ENCODE measurements around the gene KLHDC3. TPM values are rescaled to one million over a fixed set of nuclear protein-coding genes. Genes with fewer than 3 reads are reported as not detected.

KLHDC3 gene
- total and polyA plus RNA-seq, 10 of the 15 experiments (the other 5 are each of a cell fraction or from before 2014, with no cell fraction given): 2.4 to 102 (median 55.4) TPM

DNA sequence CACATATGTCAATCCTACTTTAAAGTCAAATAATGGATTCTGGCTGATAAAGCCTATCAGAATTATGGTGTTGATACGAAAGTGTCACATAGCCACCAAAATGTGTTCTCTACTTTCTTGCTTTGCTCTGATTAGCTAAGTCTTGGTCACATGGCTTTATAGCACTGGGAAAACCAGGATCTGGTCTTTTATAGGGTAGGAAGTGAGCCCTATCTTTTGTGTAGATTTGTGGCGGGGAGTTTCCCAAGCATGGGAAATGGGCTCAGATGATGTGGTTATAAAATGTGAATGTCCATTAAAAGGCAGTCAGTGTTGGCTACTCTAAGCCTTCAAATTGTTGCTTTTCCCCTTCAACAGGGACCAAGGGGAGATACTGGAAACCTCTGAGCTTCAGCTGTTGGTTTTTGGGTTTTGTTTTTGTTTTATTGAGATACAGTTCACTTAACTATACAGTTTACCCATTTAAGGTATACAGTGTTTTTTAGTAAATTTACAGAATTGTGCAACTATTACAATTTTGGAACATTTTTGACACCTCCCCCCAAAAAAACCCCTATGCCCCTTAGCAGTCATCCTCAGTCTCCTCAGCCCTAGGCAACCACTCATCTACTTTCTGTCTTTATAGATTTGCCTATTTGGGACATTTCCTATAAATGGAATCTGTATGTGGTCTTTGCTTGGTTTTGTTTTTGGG lies 19.6 kb downstream of the KLHDC3 start:
- Histone ChIP-seq H3K27me3 (replicated peaks in 1 of 2; ENCODE audit: control insufficient read depth in 2 of 2, insufficient read depth in 2 of 2, low read length in 1 of 2) (no peaks in the 10 kb centered on the region), H3K4me2 (ENCODE audit: control insufficient read depth, insufficient read depth) (no peak overlapping the region), H4K20me1 (ENCODE audit: control insufficient read depth, insufficient read depth) (no peaks in the 10 kb centered on the region), H3K4me1 (ENCODE audit: control insufficient read depth, insufficient read depth, low read length) (no peaks in the 10 kb centered on the region), H3K9ac (ENCODE audit: control insufficient read depth, insufficient read depth, low read length) (no peak overlapping the region), H3K79me2 (ENCODE audit: control insufficient read depth, insufficient read depth, low read length) (no peaks in the 10 kb centered on the region), H3K4me3 (no peak overlapping the region), H3K9me3 (replicated peaks; ENCODE audit: control insufficient read depth, insufficient read depth, low read length) (no peaks in the 10 kb centered on the region), H3K36me3 (ENCODE audit: control insufficient read depth in 2 of 2, insufficient read depth in 2 of 2, low read length in 1 of 2) (peaks cover 15 to 23% of the 10 kb centered on the region in 2 experiments), H2AFZ (ENCODE audit: control insufficient read depth, low read depth, low read length) (no peak overlapping the region), H3K27ac (ENCODE audit: control insufficient read depth, insufficient read depth) (no peak overlapping the region)
- POLR2A ChIA-PET: interaction anchor here (1.4 kb wide), 1 partner anchor 213 kb away, joined by 3 read pairs; no protein-coding TSS in a partner anchor
- in situ Hi-C loops (cut with MboI) (no loop called here), intact Hi-C loops (cut with micrococcal nuclease; ENCODE audit: unreplicated experiment) (no loop called here)
- ATAC-seq (no peak), FAIRE-seq (no peak), DNase-seq (ENCODE audit: low read depth, low spot score) (no peak)
- TSS peak; percentile 57 for BruUV-seq (replicated peaks)
- SMC1A ChIA-PET (ENCODE audit: uncharacterized antibody, unreplicated experiment): interaction anchor here (0.8 kb wide), 1 partner anchor 10 kb away, joined by 3 read pairs; no protein-coding TSS in a partner anchor
- TF ChIP-seq MEF2B (IDR thresholded peaks at IDR 0.05; ENCODE audit: partially characterized antibody, poor library complexity, severe bottlenecking) (no peak), STAT3 (IDR thresholded peaks at IDR 0.05; ENCODE audit: low read depth, low read length) (no peak), POLR2A (IDR thresholded peaks at IDR 0.05; ENCODE audit: low read depth, low read length) (no peak), RCOR1 (conservative IDR thresholded peaks at IDR 0.05; ENCODE audit: low read depth, low read length) (no peak), WRNIP1 (IDR thresholded peaks at IDR 0.05; ENCODE audit: borderline replicate concordance, low read depth, low read length) (no peak), RFX5 (IDR thresholded peaks at IDR 0.05; ENCODE audit: low read depth, low read length) (no peak), CREM (IDR thresholded peaks at IDR 0.05; ENCODE audit: low read depth) (no peak), SPI1 (IDR thresholded peaks at IDR 0.05; ENCODE audit: borderline replicate concordance, insufficient read depth, low read depth, low read length) (no peak), YY1 (IDR thresholded peaks at IDR 0.05; ENCODE audit: low read depth, low read length) (no peak)
- TF ChIP-seq, protein P1, sequence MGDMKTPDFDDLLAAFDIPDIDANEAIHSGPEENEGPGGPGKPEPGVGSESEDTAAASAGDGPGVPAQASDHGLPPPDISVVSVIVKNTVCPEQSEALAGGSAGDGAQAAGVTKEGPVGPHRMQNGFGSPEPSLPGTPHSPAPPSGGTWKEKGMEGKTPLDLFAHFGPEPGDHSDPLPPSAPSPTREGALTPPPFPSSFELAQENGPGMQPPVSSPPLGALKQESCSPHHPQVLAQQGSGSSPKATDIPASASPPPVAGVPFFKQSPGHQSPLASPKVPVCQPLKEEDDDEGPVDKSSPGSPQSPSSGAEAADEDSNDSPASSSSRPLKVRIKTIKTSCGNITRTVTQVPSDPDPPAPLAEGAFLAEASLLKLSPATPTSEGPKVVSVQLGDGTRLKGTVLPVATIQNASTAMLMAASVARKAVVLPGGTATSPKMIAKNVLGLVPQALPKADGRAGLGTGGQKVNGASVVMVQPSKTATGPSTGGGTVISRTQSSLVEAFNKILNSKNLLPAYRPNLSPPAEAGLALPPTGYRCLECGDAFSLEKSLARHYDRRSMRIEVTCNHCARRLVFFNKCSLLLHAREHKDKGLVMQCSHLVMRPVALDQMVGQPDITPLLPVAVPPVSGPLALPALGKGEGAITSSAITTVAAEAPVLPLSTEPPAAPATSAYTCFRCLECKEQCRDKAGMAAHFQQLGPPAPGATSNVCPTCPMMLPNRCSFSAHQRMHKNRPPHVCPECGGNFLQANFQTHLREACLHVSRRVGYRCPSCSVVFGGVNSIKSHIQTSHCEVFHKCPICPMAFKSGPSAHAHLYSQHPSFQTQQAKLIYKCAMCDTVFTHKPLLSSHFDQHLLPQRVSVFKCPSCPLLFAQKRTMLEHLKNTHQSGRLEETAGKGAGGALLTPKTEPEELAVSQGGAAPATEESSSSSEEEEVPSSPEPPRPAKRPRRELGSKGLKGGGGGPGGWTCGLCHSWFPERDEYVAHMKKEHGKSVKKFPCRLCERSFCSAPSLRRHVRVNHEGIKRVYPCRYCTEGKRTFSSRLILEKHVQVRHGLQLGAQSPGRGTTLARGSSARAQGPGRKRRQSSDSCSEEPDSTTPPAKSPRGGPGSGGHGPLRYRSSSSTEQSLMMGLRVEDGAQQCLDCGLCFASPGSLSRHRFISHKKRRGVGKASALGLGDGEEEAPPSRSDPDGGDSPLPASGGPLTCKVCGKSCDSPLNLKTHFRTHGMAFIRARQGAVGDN (IDR thresholded peaks at IDR 0.05): no peak
- TF ChIP-seq, protein P2, sequence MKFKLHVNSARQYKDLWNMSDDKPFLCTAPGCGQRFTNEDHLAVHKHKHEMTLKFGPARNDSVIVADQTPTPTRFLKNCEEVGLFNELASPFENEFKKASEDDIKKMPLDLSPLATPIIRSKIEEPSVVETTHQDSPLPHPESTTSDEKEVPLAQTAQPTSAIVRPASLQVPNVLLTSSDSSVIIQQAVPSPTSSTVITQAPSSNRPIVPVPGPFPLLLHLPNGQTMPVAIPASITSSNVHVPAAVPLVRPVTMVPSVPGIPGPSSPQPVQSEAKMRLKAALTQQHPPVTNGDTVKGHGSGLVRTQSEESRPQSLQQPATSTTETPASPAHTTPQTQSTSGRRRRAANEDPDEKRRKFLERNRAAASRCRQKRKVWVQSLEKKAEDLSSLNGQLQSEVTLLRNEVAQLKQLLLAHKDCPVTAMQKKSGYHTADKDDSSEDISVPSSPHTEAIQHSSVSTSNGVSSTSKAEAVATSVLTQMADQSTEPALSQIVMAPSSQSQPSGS (IDR thresholded peaks at IDR 0.05; ENCODE audit: low read length): no peak
- RAD21 ChIA-PET (ENCODE audit: unreplicated experiment): no interaction called here
- CTCF ChIA-PET: no interaction called here
- WGBS (ENCODE audit: insufficient coverage, insufficient replicate concordance, low lambda C conversion rate, missing lambda C conversion rate): 97% methylated on average over 2 of the region's 2 CpGs

All from GM12878 (cell line).